Loucy (cell line): ENCODE data around the gene GPBAR1.

Experiments
- H2AFZ ChIP-seq: fragments of 200-600 bp; sonication (generic); 2 replicates; pipeline ENCODE4 v1.6.0; 2016; ENCODE audit warnings: antibody characterized with exemption, mild to moderate bottlenecking, low read length, moderate library complexity
- H3F3A ChIP-seq: fragments of 200-600 bp; 2 replicates; pipeline ENCODE4 v1.6.0; 2016; ENCODE audit warnings: antibody characterized with exemption, low read depth, mild to moderate bottlenecking
- H3K27me3 ChIP-seq: fragments of 200-600 bp; sonication (generic); 2 replicates; pipeline ENCODE4 v1.6.1; 2014; ENCODE audit warnings: low read length, mild to moderate bottlenecking; ENCODE audit not compliant: insufficient read depth, poor library complexity, severe bottlenecking
- H3K36me3 ChIP-seq: fragments of 200-600 bp; sonication (generic); 2 replicates; pipeline ENCODE4 v1.6.1; 2016; ENCODE audit warnings: low read length; ENCODE audit not compliant: insufficient read depth
- H3K4me1 ChIP-seq: fragments of 200-600 bp; sonication (generic); 2 replicates; pipeline ENCODE4 v1.5.1; 2014; ENCODE audit warnings: low read length, mild to moderate bottlenecking; ENCODE audit not compliant: insufficient read depth, poor library complexity, severe bottlenecking
- H3K4me2 ChIP-seq: fragments of 200-600 bp; sonication (generic); 2 replicates; pipeline ENCODE4 v1.6.0; 2014; ENCODE audit warnings: antibody characterized with exemption, low read length, low read depth, mild to moderate bottlenecking; ENCODE audit not compliant: poor library complexity, severe bottlenecking
- H3K4me3 ChIP-seq: fragments of 200-600 bp; sonication (generic); 2 replicates; pipeline ENCODE4 v1.5.1; 2014; ENCODE audit warnings: low read length, mild to moderate bottlenecking, mixed read lengths; ENCODE audit not compliant: poor library complexity, severe bottlenecking
- H3K79me2 ChIP-seq: fragments of 200-600 bp; sonication (generic); 2 replicates; pipeline ENCODE4 v1.6.1; 2014; ENCODE audit warnings: low read length; ENCODE audit not compliant: insufficient read depth
- H3K9ac ChIP-seq: fragments of 200-600 bp; sonication (generic); 2 replicates; pipeline ENCODE4 v1.6.0; 2014; ENCODE audit warnings: mild to moderate bottlenecking, low read depth, low read length, moderate library complexity; ENCODE audit not compliant: poor library complexity, severe bottlenecking
- H3K9me2 ChIP-seq: fragments of 200-600 bp; sonication (generic); replicated peaks from 2 replicates; pipeline ENCODE4 v1.6.1; 2016; ENCODE audit warnings: low read depth, low read length, mixed read lengths
- H3K9me3 ChIP-seq: fragments of 200-600 bp; sonication (generic); 2 replicates; pipeline ENCODE4 v1.6.1; 2014; ENCODE audit warnings: mild to moderate bottlenecking, antibody characterized with exemption, low read length, low read depth; ENCODE audit not compliant: insufficient read depth
- H4K20me1 ChIP-seq: fragments of 200-600 bp; sonication (generic); 2 replicates; pipeline ENCODE4 v1.6.0; 2014; ENCODE audit warnings: antibody characterized with exemption, low read length, mild to moderate bottlenecking; ENCODE audit not compliant: insufficient read depth, poor library complexity, severe bottlenecking
- CTCF ChIP-seq: fragments of 200-600 bp; sonication (generic); conservative IDR thresholded peaks from 2 replicates; pipeline ENCODE4 v1.5.1; 2014; ENCODE audit warnings: mild to moderate bottlenecking, antibody characterized with exemption, low read length
- EZH2phosphoT487 ChIP-seq: fragments of 200-600 bp; IDR thresholded peaks from 2 replicates; pipeline ENCODE4 v1.6.1; 2018; ENCODE audit warnings: antibody characterized with exemption, mild to moderate bottlenecking, moderate library complexity, borderline replicate concordance

Gene GPBAR1

GRCh38 chr2:218284106-218284811 lies 23.4 kb downstream of the GPBAR1 start:
- H3K9me3 ChIP-seq: no peaks in the 10 kb centered on the region
- no peaks in the 10 kb centered on the region for H3K9me2 ChIP-seq
- no peaks in the 10 kb centered on the region for H3K36me3 ChIP-seq
- H3K4me2 ChIP-seq: no peak overlapping the region
- H3K9ac ChIP-seq: no peak overlapping the region
- H3K27me3 ChIP-seq: no peaks in the 10 kb centered on the region
- H2AFZ ChIP-seq: no peak overlapping the region
- H3F3A ChIP-seq: 0 out of 2 replicates have a peak, but pooled peaks cover 2% of the 10 kb centered on the region
- peaks cover 21% of the 10 kb centered on the region for H3K4me1 ChIP-seq
- no peaks in the 10 kb centered on the region for H3K79me2 ChIP-seq
- H3K4me3 ChIP-seq: no peak overlapping the region
- no peak for TF ChIP-seq CTCF
- no peak for TF ChIP-seq EZH2phosphoT487
- no peaks in the 10 kb centered on the region for H4K20me1 ChIP-seq

GRCh38 chr2:218285604-218286003 lies 24.8 kb downstream of the GPBAR1 start:
- Histone ChIP-seq H3K4me2 (peak overlapping the region; percentile 93), H3K4me3 (peak overlapping the region; percentile 84), H3K79me2 (no peaks in the 10 kb centered on the region), H3K9ac (peak overlapping the region; percentile 80), H3K4me1 (peaks cover 21% of the 10 kb centered on the region), H3K27me3 (no peaks in the 10 kb centered on the region), H3F3A (0 out of 2 replicates have a peak, but pooled peaks cover 2% of the 10 kb centered on the region), H2AFZ (no peak overlapping the region), H3K9me2 (no peaks in the 10 kb centered on the region), H3K9me3 (no peaks in the 10 kb centered on the region), H3K36me3 (no peaks in the 10 kb centered on the region), H4K20me1 (no peaks in the 10 kb centered on the region)
- TF ChIP-seq CTCF: no peak
- TF ChIP-seq EZH2phosphoT487: no peak

GRCh38 chr2:218286570-218287459 lies 26.0 kb downstream of the GPBAR1 start:
- no peak for TF ChIP-seq EZH2phosphoT487
- TF ChIP-seq CTCF: no peak
- H3K9me2 ChIP-seq: no peaks in the 10 kb centered on the region
- 0 out of 2 replicates have a peak, but pooled peaks cover 2% of the 10 kb centered on the region for H3F3A ChIP-seq
- peaks cover 21% of the 10 kb centered on the region for H3K4me1 ChIP-seq
- H4K20me1 ChIP-seq: no peaks in the 10 kb centered on the region
- H3K4me3 ChIP-seq: peak overlapping the region; percentile 84
- no peaks in the 10 kb centered on the region for H3K9me3 ChIP-seq
- H3K79me2 ChIP-seq: no peaks in the 10 kb centered on the region
- peak overlapping the region; percentile 80 for H3K9ac ChIP-seq
- peak overlapping the region; percentile 88 for H2AFZ ChIP-seq
- no peaks in the 10 kb centered on the region for H3K36me3 ChIP-seq
- H3K27me3 ChIP-seq: no peaks in the 10 kb centered on the region
- H3K4me2 ChIP-seq: peak overlapping the region; percentile 93
